Measurements from ENCODE around the gene UPK2. TPM values are rescaled to one million over a fixed set of nuclear protein-coding genes. Genes with fewer than 3 reads are reported as not detected.

Gene UPK2
- total RNA-seq = not detected in 2 replicates

GRCh38 chr11:118956094-118956846 lies at the start of gene UPK2:
UPK2 (plus strand) TSS chr11:118956298; CDS start chr11:118956351, 53 bp downstream.

GRCh38 chr11:118971646-118972045 lies 15.5 kb downstream of the UPK2 start, which contains the start of gene FOXR1:
FOXR1 (plus strand) TSS chr11:118971761; CDS start chr11:118971932, 171 bp downstream.

GRCh38 chr11:118997627-118998387 lies 41.7 kb downstream of the UPK2 start, which contains the start of gene CENATAC:
CENATAC (plus strand) TSS chr11:118998138; CDS start chr11:118998198, 60 bp downstream.

Other genes starting within 250 kb of the UPK2 start
- 76.4 and 159 TPM in 2 replicates for gene DDX6, start 165.1 kb upstream of the UPK2 start, total RNA-seq
- gene CXCR5, start 72.4 kb upstream of the UPK2 start, total RNA-seq = not detected in 2 replicates
- gene BCL9L, start 30.4 kb upstream of the UPK2 start, total RNA-seq = 7.3 and 24.8 TPM in 2 replicates
- gene FOXR1, start 15.5 kb downstream of the UPK2 start, total RNA-seq = not detected in 2 replicates
- gene CENATAC, start 41.8 kb downstream of the UPK2 start, total RNA-seq = 10.2 and 20.0 TPM in 2 replicates
- 385 and 658 TPM in 2 replicates for gene RPS25, start 62.0 kb downstream of the UPK2 start, total RNA-seq
- 87.9 and 137 TPM in 2 replicates for gene TRAPPC4, start 62.5 kb downstream of the UPK2 start, total RNA-seq
- gene SLC37A4, start 74.6 kb downstream of the UPK2 start, total RNA-seq = 12.5 and 17.0 TPM in 2 replicates
- gene HYOU1, start 100.9 kb downstream of the UPK2 start, total RNA-seq = 125 and 188 TPM in 2 replicates
- 19.8 and 35.4 TPM in 2 replicates for gene VPS11, start 111.5 kb downstream of the UPK2 start, total RNA-seq
- 2.5 and 2.6 TPM in 2 replicates for gene HMBS, start 128.6 kb downstream of the UPK2 start, total RNA-seq
- gene DPAGT1, start 145.6 kb downstream of the UPK2 start, total RNA-seq = 9.4 and 26.6 TPM in 2 replicates
- 2.1 and 4.5 TPM in 2 replicates for gene C2CD2L, start 151.0 kb downstream of the UPK2 start, total RNA-seq
- 11.8 and 23.6 TPM in 2 replicates for gene HINFP, start 165.3 kb downstream of the UPK2 start, total RNA-seq
- under 0.01 TPM in 1 of 2 replicates, not detected in the other for gene ABCG4, start 192.8 kb downstream of the UPK2 start, total RNA-seq
- 11.7 and 19.3 TPM in 2 replicates for gene NLRX1, start 212.4 kb downstream of the UPK2 start, total RNA-seq
- not detected in 2 replicates for gene NHERF4, start 229.2 kb downstream of the UPK2 start, total RNA-seq